Right lobe of liver (tissue), 6 donors: ENCODE data around the gene ZFP36. TPM values are rescaled to one million over a fixed set of nuclear protein-coding genes. Genes with fewer than 3 reads are reported as not detected.

ENCODE experiments used
- ATAC-seq, 4 donors: fragments of 200-7000 bp; cut with Tn5 transposase; one replicate each; pipeline ENCODE4 v1.9.1; 2020; ENCODE audit warnings: mild to moderate bottlenecking in 4 of 4, moderate library complexity in 4 of 4
- DNase-seq, 3 donors: peaks; one replicate each; pipeline ENCODE4 v3.0.0-alpha.2; 2020
- H3K27ac ChIP-seq, 3 donors: fragments of 200-600 bp; one replicate each; pipeline ENCODE4 v1.8.0; 2022
- H3K27me3 ChIP-seq, 2 donors: fragments of 200-600 bp; one replicate each; pipeline ENCODE4 v1.8.0; 2022
- H3K36me3 ChIP-seq, 4 donors: fragments of 200-600 bp; sonication (generic) in 1 of 4; one replicate each; pipeline versions ENCODE4 v1.5.1 to v1.8.0; 2017 to 2022; ENCODE audit warnings: control low read depth in 1 of 4
- H3K4me1 ChIP-seq, 4 donors: fragments of 200-600 bp; sonication (generic) in 1 of 4; one replicate each; pipeline versions ENCODE4 v1.5.1 to v1.8.0; 2017 to 2022; ENCODE audit warnings: control low read depth in 1 of 4
- H3K4me3 ChIP-seq, 3 donors: fragments of 200-600 bp; one replicate each; pipeline ENCODE4 v1.8.0; 2022
- H3K9me3 ChIP-seq, 4 donors: fragments of 200-600 bp; sonication (generic) in 1 of 4; one replicate each; pipeline versions ENCODE4 v1.5.1 to v1.8.0; 2017 to 2022; ENCODE audit warnings: control low read depth in 1 of 4
- CTCF ChIP-seq, 4 donors: fragments of 200-600 bp in 3 of 4; fragments of 450-650 bp in 1 of 4; IDR thresholded peaks; one replicate each; pipeline versions ENCODE4 v1.5.1 to v1.8.0; 2016 to 2022; ENCODE audit warnings: antibody characterized with exemption in 4 of 4, mild to moderate bottlenecking in 2 of 4
- POLR2A ChIP-seq: fragments of 450-650 bp; IDR thresholded peaks from one replicate; pipeline ENCODE4 v1.6.1; 2017; ENCODE audit warnings: antibody characterized with exemption, mild to moderate bottlenecking
- WGBS: methylation state at CpG from one replicate; pipeline ENCODE4 v1.1.6; 2018; ENCODE audit warnings: low coverage, low lambda C conversion rate; ENCODE audit not compliant: insufficient coverage; ENCODE audit errors: missing lambda C conversion rate; 5-methylcytosine and 5-hydroxymethylcytosine counted together
- intact Hi-C, 2 donors: fragments of 100-400 bp; cut with DNase I; formaldehyde crosslinking; loops; one replicate each; pipeline versions ENCODE4 v1.11.2 to v1.14.1; 2022
- total RNA-seq, 6 experiments: library from RNA; depleted of rRNA in 2 of 6; stranded (reverse); fragments of >200 nt in 2 of 6; fragmentation: NEBNext Ultra II Directional in 3 of 6; extraction: Animal tissue kit (Norgen Biotek cat#: 25700) in 3 of 6; gene quantifications; one replicate each; pipeline versions ENCODE4 v1.1.0 to v1.2.4, GENCODE V29; 2016 to 2023
- donor health status: DM: no; HTN: yes; CAD: no.
- donor health status: DM: no; HTN: no; CAD: no.
- donor health status: DM: no; HTN: no; CAD: no.
- donor health status: DM: no; HTN: yes; CAD: no.
- donor health status: DM: no; HTN: yes; CAD: no.

Gene ZFP36
- total RNA-seq, 6 experiments from 2014 or later: 28.3 to 156 (median 91.7) TPM

GRCh38 chr19:39363901-39364457 is 42.7 kb upstream of the ZFP36 start:
- no peaks in the 10 kb centered on the region for H3K27me3 ChIP-seq
- ATAC-seq (peak in 1 of 4 donors; percentile 7), DNase-seq (no peak)
- H3K27ac ChIP-seq: no peak overlapping the region
- intact Hi-C loops: no loop called here
- peaks cover 0 to 14% (median 4%) of the 10 kb centered on the region in 4 donors for H3K4me1 ChIP-seq
- peaks cover 0 to 27% (median 10%) of the 10 kb centered on the region in 4 donors for H3K36me3 ChIP-seq
- WGBS: 63% methylated on average over 4 of the region's 5 CpGs
- no peak overlapping the region for H3K4me3 ChIP-seq
- TF ChIP-seq POLR2A (no peak), CTCF (IDR thresholded peaks at IDR 0.05) (no peak)
- H3K9me3 ChIP-seq: no peaks in the 10 kb centered on the region

GRCh38 chr19:39365531-39365930 is 41.1 kb upstream of the ZFP36 start:
- Histone ChIP-seq H3K4me1 (peaks cover 0 to 14% (median 4%) of the 10 kb centered on the region in 4 donors), H3K36me3 (peaks cover 0 to 27% (median 8%) of the 10 kb centered on the region in 4 donors), H3K27me3 (no peaks in the 10 kb centered on the region), H3K9me3 (no peaks in the 10 kb centered on the region), H3K27ac (no peak overlapping the region), H3K4me3 (no peak overlapping the region)
- TF ChIP-seq CTCF (IDR thresholded peaks at IDR 0.05) (no peak), POLR2A (no peak)
- DNase-seq: no peak
- intact Hi-C loops: no loop called here
- WGBS: 100% methylated on average over 1 of the region's 1 CpG
- ATAC-seq: no peak

GRCh38 chr19:39369200-39369599 is 37.4 kb upstream of the ZFP36 start:
- Histone ChIP-seq H3K9me3 (no peaks in the 10 kb centered on the region), H3K36me3 (peaks cover 0 to 34% (median 8%) of the 10 kb centered on the region in 4 donors), H3K4me1 (peaks cover 0 to 26% (median 10%) of the 10 kb centered on the region in 4 donors), H3K27ac (no peak overlapping the region), H3K27me3 (no peaks in the 10 kb centered on the region), H3K4me3 (no peak overlapping the region)
- WGBS: 94% methylated on average over 2 of the region's 2 CpGs
- TF ChIP-seq CTCF (IDR thresholded peaks at IDR 0.05) (no peak), POLR2A (no peak)
- intact Hi-C loops: no loop called here
- DNase-seq (no peak), ATAC-seq (no peak)

- WGBS: 97% methylated on average over 5 of the region's 5 CpGs
- ATAC-seq (no peak), DNase-seq (no peak)
- TF ChIP-seq POLR2A (no peak), CTCF (IDR thresholded peaks at IDR 0.05) (no peak)
- Histone ChIP-seq H3K4me3 (no peak overlapping the region), H3K36me3 (peaks cover 0 to 34% (median 8%) of the 10 kb centered on the region in 4 donors), H3K27ac (no peak overlapping the region), H3K9me3 (no peaks in the 10 kb centered on the region), H3K4me1 (peaks cover 0 to 42% (median 15%) of the 10 kb centered on the region in 4 donors), H3K27me3 (no peaks in the 10 kb centered on the region)
- intact Hi-C loops: no loop called here
These were observed 35.9 kb upstream of the ZFP36 start for GRCh38 chr19:39370735-39371134.
